GM18517 (cell line): Measurements from ENCODE around the gene LTBP3.
"Not testable (repeated sequence)": the region's sequence is repeated elsewhere in the genome, so short reads cannot be mapped to it uniquely, and the experiment has no call there.

Experiments used
- ATAC-seq: cut with Tn5 transposase; IDR thresholded peaks from one replicate; pipeline ENCODE4 v1.9.1; 2021; ENCODE audit warnings: mild to moderate bottlenecking, moderate library complexity; ENCODE audit not compliant: unreplicated experiment

The LTBP3 gene

DNA sequence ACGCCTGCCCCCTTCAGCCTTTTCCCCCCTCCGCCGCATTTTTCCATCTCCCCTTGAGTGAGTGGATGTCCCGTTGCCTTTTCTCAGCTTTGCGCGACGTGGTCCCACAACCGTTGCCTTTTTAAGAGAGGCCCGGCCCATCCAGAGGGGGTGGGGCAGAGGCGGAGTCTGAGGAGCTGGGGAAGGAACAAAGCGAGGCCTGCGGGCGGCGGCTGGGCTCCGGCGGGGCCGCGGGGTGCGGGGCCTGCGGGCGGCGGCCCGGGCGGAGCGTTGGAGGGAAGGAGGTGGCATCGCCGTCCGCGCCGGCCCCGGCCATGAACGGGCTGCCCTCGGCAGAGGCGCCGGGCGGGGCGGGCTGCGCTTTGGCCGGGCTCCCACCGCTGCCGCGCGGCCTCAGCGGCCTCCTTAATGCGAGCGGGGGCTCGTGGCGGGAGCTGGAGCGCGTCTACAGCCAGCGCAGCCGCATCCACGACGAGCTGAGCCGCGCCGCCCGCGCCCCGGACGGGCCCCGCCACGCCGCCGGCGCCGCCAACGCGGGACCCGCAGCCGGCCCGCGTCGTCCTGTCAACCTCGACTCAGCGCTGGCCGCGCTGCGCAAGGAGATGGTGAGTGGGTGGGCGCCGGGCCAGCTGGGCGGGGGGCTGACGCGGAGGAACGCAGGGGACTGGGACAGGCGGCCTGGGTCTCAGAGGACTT is 14.3 kb upstream of the LTBP3 start, which contains the start of gene FAM89B:
Gene FAM89B, plus strand, starts transcription at position 183 of the 696 bp plus-strand sequence. Its CDS starts 132 bp downstream, at position 315.
- no peak for ATAC-seq

DNA sequence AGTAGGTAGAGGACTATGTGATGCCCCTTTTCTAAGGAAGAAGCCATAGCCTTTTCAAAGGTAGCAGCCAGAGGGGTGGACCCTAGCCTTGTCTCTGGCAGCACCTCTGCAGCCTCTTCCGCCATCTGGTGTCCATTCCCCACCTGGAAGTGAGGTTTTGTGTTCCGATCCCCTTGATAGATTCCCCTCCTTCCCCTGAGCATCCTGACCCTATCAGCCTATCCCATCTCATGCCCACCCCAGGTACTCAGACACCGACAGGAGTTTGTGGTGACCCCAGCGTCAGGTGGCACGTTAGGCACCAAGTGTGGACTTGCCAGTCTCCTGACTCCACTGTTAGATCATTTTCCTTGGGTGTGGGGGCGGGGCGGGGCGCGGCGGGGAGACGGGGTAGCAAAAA is 13.8 kb upstream of the LTBP3 start:
- ATAC-seq: no peak

DNA sequence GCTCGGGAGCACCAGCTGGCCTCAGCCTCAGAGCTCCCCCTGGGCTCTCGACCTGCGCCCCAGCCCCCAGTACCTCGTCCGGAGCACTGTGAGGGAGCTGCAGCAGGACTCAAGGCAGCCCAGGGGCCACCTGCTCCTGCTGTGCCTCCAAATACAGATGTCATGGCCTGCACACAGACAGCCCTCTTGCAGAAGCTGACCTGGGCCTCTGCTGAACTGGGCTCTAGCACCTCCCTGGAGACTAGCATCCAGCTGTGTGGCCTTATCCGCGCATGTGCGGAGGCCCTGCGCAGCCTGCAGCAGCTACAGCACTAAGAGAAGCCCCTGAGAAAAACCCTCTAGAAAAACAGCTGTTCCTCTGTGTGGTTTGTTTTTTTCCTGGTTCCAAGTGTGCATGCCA is 13.3 kb upstream of the LTBP3 start:
- ATAC-seq: no peak

DNA sequence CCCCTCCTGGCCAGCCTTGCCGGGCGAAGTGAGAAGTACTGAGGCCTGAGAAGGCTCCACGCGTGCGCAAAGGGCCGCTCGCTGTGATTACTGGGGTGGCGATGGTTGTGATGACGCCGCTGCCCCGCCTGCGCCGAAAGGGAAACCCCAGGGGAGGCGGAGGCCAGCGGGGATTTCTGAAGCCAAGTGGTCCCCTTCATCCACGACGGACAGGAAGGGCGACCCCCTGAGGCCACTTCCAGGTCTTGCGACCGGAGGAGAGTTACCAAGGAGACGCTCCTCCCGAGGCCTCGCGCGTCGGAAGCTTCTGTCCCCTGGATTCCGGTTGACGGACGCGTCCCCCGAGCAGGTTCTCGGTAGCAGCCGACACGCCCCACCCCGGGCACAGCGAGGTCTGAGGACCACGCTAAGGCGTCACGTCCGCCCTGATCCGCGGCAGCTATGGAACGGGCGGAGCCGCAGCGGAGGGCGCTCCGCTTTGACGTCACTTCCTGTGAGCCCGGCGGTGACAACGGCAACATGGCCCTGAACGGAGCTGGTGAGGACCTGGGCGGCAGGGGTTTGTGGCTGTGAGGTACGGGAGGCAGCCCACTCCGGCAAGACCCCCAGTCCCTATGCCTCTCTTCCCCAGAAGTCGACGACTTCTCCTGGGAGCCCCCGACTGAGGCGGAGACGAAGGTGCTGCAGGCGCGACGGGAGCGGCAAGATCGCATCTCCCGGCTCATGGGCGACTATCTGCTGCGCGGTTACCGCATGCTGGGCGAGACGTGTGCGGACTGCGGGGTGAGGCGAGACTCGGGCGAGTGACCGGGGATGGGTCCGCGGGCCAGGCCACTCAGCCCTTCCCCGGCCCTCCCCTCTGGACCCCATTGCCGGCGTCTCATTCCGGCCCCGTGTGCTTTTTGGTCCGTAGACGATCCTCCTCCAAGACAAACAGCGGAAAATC is 12.1 kb upstream of the LTBP3 start, which contains the start of gene ZNRD2:
Gene ZNRD2, plus strand, starts transcription at position 505 of the 946 bp plus-strand sequence. Its CDS starts 15 bp downstream, at position 520.
- ATAC-seq: peak; percentile 65

DNA sequence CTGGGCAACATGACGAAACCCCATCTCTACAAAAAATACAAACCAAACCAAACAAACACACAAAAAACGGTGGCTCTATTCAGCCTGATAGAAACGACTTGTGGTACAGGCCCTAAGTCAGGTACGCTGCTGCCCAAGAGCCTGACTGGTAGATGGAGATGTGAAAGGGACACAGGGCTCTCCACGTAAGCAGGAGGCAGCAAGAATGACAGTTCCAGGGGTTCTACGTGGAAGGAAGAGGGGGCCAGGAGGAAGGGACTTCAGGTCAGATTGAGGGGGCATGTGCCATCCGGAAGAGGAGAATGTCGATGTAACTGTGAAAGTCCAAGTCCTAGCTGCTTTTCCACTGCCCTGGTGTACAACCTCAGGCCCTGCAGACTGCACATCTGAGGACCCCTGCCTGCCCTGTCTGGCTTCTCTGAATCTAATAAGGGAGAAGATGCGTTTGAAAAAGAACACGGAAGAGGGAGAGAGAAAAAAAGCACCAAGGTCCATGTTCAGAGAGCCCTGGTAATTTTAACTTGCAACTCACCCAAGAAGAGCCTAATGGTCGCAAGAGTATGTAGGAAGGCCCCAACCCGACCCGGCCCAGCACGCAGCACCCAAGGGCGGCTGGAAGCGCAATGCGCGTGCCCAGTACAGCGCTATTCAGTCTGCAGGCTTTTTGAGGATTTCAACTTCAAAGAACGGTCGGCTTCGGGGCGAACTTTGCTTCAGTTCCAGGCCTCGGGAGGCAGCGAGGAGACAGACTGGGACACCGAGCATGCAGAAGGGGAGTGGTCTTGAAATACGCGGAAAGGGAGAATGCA is 11.2 kb upstream of the LTBP3 start:
- ATAC-seq: peak; percentile 0

DNA sequence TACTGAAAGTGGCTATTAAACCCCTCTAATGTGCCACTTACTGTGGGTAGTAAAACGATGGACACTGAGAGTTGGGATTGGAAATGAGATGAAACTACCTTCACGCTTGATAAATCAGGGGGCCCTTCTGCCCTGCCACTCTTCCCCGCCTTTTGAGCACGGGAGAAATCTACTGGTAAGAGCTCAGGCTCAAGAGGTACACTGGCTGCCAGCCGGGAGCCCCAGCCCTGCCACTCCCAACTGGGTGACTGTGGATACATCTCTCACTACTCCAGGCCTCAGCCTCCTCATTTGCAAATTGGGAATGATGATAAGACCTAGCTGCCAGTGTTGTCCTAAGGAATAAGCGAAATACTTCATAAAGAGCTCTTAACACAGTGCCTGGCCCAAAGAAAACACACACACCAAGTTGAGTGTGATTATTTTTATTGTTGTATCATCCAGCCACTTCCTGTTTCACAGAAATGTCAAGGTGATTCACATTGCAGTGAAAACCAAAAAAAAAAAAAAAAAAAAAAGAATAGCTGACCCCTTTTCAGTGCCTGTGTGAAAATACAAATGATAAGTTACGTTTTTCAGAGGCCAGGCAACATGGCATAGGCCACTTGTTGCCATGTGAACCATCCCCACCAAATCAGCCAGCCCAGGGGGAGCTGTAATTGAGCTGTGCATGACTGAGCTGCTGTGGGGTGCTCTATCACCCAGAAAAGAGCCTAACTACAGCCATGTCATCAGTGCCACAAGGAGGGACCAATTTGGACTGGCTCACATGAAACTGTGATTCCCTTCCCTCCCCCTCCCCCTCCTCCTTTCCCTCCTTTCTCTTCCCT is 7.7 kb upstream of the LTBP3 start:
- ATAC-seq: no peak

DNA sequence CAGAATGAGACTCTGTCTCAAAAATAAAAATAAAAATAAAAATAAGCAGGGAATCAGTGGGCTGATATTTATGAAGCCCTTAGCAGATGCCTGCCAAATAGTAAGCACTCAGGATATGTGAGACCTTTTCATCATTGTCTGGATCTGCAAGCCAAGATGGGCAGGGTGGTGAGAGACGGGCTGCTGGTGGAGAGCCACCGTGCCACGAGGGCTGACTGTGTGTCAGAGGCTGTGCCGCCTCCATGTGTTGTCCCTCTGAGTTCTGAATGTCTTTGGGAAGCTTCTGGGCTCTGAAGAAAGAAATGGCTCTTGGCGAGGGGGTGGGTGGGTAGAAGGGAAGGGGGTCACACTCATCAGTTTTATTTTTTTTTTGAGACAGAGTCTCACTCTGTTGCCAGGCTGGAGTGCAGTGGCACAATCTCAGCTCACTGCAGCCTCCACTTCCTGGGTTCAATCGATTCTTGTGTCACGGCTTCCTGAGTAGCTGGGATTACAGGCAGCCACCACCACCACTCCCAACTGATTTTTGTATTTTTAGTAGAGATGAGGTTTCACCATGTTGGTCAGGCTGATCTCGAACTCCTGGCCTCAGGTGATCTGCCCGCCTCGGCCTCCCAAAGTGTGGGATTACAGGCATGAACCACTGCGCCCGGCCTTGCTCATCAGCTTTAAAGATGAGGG is 6.9 kb upstream of the LTBP3 start:
- not testable (repeated sequence) for ATAC-seq

DNA sequence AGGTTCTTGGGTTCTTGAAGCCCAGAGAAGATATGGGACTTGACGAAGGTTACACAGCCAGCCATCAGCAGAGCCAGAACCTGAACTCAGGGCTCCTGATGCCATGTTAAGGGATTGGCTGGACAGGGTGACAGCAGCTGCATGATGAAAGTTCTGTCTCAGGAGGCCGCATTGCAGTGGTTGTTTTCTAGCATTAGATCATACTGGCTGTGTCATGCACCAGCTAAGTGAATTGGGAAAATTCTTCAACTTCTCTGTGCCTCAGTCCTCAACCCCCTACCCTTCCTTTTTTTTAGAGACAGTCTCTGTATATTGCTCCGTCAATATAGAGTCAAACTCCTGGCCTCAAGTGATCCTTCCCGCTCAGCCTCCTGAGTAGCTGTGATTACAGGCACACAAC is 5.4 kb upstream of the LTBP3 start:
- no peak for ATAC-seq

DNA sequence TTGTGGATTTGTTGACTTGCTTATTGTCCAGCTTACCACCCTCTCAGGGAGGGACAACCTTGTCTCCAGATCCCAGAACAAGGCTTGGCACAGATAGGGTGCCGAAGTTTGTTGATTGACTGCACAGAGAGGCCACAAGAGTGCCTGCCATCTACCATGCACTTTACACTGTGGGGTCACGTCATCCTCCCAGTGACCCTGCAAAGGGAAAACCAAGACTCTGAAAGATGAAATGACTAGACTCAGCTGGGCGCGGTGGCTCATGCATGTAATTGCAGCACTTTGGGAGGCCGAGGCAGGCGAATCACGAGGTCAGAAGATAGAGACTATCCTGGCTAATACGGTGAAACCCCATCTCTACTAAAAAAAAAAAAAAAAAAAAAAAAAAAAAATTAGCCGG is 4.6 kb upstream of the LTBP3 start:
- ATAC-seq: no peak

DNA sequence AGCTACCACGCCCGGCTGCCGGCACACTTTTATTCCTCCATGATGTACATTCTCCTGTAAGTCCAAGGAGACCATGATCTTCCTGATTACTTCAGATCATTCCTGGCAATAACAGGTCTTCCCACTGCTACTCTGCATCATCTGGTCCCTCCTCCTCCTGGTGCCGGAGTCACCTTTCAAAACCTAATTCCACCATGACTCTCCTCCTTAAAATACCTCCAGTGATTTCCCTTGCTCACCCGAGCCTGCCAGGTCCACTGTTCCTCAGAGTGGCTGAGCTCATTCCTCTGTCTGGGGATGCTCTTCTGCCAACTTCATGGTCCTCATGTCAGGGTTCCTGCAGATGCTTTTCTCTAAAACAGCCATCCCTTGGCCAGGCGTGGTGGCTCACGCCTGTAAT is 3.9 kb upstream of the LTBP3 start:
- ATAC-seq: no peak

DNA sequence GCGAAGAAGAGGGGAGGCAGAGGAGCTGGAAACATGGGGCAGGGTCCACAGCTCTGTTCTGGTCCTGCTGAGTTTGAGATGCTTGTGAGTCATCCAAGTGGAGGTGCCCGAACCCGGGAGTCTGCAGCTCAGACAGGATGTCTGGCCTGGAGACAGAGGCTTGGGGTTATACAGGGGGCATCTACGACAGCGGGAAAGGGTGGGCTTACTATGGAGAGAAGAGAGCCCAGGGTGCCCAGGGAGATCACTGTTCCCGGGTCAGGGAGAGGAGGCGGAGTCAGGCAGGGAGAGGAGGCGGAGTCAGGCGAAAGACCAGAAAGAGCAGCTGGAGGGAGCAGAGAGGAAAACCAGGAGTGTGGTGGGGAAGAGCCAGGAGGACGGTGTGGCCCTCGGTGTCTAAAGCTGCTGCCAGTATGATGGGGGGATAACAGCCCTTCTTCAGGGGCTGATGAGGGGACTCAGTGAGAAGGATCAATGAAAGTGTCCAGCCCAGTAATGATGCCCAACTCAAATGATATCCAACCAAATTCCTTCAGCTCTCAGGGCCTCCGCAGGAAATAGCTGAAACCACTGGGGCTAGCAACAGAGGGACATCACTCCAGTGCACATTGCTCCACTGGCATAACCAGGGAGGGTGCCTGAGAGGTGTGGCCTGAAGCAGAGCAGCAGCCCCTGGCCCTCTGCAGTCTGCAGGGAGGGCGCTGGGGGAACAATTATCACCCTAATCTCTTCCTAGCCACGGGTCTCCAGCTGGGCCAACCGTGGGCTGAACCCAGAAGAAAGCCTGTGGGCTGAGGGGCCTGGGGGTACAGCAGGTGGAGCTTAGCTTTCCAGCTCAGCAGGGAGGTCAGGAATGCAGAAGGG is 2.6 kb upstream of the LTBP3 start:
- no peak for ATAC-seq

DNA sequence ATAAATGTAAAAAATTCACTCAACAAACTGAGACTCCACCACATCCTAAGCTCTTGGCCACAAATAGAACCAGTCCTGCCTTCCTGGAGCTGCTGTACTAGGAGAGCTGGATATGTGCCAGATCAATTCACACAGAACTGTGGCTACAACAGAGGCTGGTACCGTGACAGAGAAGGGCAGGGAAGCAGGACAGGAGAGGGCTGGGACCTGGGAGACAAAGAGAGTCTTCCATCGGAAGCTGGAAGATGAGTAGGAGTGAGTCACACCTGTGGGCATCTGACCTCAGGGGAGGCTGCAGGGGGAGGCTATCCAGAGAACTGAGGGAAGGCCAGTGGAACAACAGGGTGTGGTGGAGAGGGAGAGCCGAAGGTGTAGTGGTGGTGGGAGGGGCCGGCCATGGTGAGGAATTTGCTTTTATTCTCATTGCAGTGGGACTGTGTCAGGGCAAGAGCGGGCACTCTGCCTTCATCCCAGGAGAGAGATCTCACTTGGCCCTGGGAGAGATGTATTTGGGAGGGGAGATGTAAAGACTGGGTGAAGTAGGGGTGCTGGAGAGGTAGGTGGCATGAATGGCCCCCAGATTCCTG is 1.9 kb upstream of the LTBP3 start:
- no peak for ATAC-seq

DNA sequence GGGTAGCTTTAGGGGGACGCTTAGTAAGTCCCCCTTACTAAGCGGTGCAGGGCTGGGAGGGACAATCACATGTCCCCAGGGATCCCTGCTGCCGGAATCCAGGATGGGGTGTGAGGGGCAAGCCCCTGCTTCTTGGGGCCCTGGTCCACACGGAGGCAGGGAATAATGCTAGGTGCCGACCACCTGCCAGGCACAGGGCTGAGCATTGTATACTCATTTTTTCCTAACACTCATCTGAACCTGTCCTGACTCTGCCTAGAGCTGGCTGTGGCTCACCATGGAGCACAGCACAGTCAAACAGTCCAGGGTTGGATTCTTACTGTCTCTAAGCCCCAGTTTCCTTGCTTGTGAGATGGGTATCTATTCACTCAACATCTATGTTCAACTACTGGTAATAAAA is 1.4 kb upstream of the LTBP3 start:
- no peak for ATAC-seq

DNA sequence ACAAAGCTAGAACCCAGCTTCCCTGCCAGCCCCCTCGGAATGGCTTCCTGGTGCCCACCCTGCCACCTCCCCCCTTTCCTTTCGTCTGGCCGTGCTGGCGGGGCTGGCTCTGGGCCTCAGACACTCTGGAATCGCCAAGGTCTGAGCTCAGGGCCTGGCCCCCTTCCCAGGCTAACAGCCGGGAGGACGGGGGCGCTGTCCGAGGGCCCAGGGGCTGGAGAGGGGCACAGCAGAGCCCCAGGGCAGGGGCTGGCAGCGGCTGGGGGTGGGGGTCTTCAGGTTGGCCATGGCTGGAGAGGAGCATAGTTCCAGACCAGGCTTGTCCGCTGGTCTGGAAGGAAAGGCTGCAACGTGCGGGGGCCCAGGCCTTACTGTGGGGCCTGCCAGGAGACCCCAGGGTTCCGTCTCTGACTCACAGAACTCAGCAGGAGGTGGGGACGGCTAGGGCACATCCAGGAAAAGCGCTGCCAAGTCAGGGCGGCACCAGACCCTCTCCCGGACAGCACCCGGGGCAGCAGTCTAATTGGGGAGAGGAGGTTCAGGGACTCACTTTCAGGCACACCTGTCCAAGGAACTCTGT is 861 bp upstream of the LTBP3 start:
- no peak for ATAC-seq

DNA sequence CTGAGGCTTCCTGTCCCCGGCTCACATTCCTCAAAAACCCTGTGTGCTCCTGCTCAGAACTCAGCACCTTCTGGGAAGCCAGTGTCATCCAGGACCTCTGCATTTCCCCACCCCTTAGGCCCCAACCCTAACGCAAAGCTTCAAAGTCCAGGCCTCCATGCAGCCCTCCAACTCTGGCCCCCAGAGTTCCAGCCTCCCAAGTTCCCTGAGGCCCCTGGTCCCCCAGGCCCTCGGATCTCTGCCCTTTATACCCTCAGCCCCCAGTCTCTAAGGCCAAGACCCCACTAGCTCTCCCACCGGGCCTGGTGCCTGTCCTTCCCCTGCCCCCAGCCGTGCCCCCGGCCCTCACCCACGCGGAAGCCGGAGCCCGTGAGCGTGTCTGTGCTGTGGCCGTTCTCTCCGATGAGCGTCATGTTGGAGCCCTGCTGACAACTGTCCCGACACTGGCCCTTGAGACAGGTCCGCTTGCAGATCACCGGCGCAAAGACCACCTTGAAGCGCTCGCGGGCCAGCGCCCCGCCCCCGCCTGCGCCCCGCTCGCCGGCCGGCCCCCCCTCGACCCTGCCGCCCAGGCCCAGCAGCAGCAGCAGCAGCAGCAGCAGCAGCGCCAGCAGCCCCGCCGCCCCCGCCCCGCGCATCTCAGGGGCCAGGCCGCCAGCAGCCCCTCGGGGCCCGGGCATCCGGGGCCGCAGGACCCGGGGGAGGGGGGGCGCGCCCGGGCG is 718 bp downstream of the LTBP3 start:
- ATAC-seq: no peak

DNA sequence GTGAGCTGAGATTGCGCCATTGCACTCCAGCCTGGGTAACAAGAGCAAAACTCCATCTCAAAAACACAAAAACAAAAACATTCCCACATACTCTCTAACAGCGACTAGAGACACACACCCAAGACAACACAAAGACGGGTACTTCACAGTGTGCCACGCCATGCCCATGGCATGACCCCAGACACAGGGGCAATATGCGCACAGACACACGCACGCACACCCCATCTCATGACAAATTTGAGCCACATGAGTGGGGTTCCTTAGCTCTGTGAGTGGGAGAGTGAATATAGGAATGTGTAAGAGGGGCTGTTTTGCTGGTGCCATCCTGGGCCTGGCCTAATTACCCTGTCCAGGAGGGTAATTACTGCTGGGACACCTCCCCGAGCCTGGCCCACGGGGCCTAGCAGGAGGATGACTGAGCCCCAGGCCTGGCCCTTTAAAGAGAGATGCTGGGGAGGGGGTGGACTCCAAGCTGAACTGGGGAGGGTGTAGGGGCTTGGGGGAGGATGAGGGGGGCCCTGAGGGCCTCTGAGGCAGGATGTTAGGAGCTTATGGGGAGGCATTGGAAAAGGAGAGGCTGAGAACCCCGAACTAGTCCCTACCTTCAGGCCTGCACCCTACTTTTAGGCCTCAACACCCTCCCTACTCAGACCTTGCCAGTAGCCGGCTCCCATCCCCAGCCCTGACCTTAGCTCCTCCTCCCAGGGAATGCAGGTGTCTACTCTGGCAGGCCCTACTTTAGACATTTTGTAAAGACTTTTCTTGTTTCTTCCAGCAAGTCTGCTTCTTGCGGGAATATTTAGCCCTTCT is 1.5 kb downstream of the LTBP3 start:
- ATAC-seq: no peak
